HepG2 (cell line): ENCODE results near the gene BMP8A. TPM values are rescaled to one million over a fixed set of nuclear protein-coding genes. Genes with fewer than 3 reads are reported as not detected.
"Not testable (repeated sequence)": the region's sequence is repeated elsewhere in the genome, so short reads cannot be mapped to it uniquely, and the experiment has no call there.

Source experiments
- ATAC-seq: fragments of 200-7000 bp; cut with Tn5 transposase; 3 replicates; pipeline ENCODE4 v1.9.1; 2020; ENCODE audit warnings: mild to moderate bottlenecking, moderate library complexity
- BruUV-seq: library from RNA; stranded (reverse); fragments of 400-500 nt; replicated peaks from 2 replicates; lab custom pipeline; 2021; lab: Mats Ljungman, UMichigan
- CTCF ChIA-PET: fragments of 300-600 bp; formaldehyde crosslinking; extraction: SDS; loops from one replicate; lab custom pipeline; 2021; ENCODE audit warnings: low total read pairs, inconsistent platforms, low intra/inter-chr PET ratio; lab: Yijun Ruan, JAX
- POLR2A ChIA-PET: fragments of 350-600 bp; sonication (Branson Sonifier 250); formaldehyde crosslinking; loops from one replicate; lab custom pipeline; 2020; ENCODE audit warnings: antibody characterized with exemption, inconsistent platforms; lab: Yijun Ruan, JAX
- DNase-seq: peaks from one replicate; pipeline ENCODE4 v3.0.0-alpha.2; 2015; ENCODE audit warnings: low spot score
- FAIRE-seq: peaks from 3 replicates; lab custom pipeline; 2011; peaks lifted over from hg19 to GRCh38; lab: Jason Lieb, UNC
- H2AFZ ChIP-seq: one replicate; pipeline ENCODE4 v1.6.1; 2011; ENCODE audit warnings: low read length, inconsistent platforms
- H3K27ac ChIP-seq: fragments of 300-600 bp; 3 replicates; pipeline ENCODE4 v1.8.0; 2011; ENCODE audit warnings: mixed run types, mild to moderate bottlenecking, mixed read lengths, low read length, inconsistent platforms; ENCODE audit not compliant: insufficient read depth; ENCODE audit errors: extremely low read length
- H3K27me3 ChIP-seq, 2 experiments: fragments of 200-600 bp in 1 of 2; 2 replicates in 1 of 2; 3 replicates in 1 of 2; pipeline versions ENCODE4 v1.6.0 to v1.8.0; 2011; ENCODE audit warnings: low read length in 2 of 2, mild to moderate bottlenecking in 2 of 2, moderate library complexity in 2 of 2, inconsistent platforms in 1 of 2; ENCODE audit not compliant: insufficient read depth in 2 of 2, control insufficient read depth in 1 of 2
- H3K36me3 ChIP-seq, 2 experiments: fragments of 200-600 bp in 1 of 2; replicated peaks in 1 of 2; 2 replicates in 1 of 2; 3 replicates in 1 of 2; pipeline versions ENCODE4 v1.5.1 to v1.8.0; 2011; ENCODE audit warnings: low read length in 2 of 2, inconsistent platforms in 1 of 2; ENCODE audit not compliant: insufficient read depth in 2 of 2, control insufficient read depth in 1 of 2
- H3K4me1 ChIP-seq: 2 replicates; pipeline ENCODE4 v1.5.1; 2012; ENCODE audit warnings: low read length, inconsistent platforms; ENCODE audit not compliant: insufficient read depth
- H3K4me2 ChIP-seq: 2 replicates; pipeline ENCODE4 v1.6.0; 2011; ENCODE audit warnings: low read depth, low read length, inconsistent platforms
- H3K4me3 ChIP-seq, 3 experiments: fragments of 200-600 bp in 1 of 3; sonication (generic), shearing (Covaris generic) in 1 of 3; replicated peaks in 1 of 3; 2 replicates each; pipeline ENCODE4 v1.5.1; 2011 to 2016; ENCODE audit warnings: low read length in 3 of 3, inconsistent platforms in 2 of 3, low read depth in 2 of 3, mild to moderate bottlenecking in 2 of 3, control low read depth in 1 of 3, mixed read lengths in 1 of 3; ENCODE audit not compliant: insufficient read depth in 1 of 3
- H3K79me2 ChIP-seq: one replicate; pipeline ENCODE4 v1.6.1; 2011; ENCODE audit warnings: low read length, inconsistent platforms; ENCODE audit not compliant: insufficient read depth
- H3K9ac ChIP-seq: 2 replicates; pipeline ENCODE4 v1.6.0; 2011; ENCODE audit warnings: mild to moderate bottlenecking, low read depth, low read length, inconsistent platforms; ENCODE audit not compliant: insufficient read depth
- H3K9me3 ChIP-seq: 2 replicates; pipeline ENCODE4 v1.5.1; 2012; ENCODE audit warnings: mild to moderate bottlenecking, low read length
- H4K20me1 ChIP-seq: 2 replicates; pipeline ENCODE4 v1.6.0; 2011; ENCODE audit warnings: inconsistent platforms, mild to moderate bottlenecking, low read length, moderate library complexity; ENCODE audit not compliant: insufficient read depth
- BATF2 ChIP-seq: sonication (generic); formaldehyde crosslinking; IDR thresholded peaks from 2 replicates; pipeline ENCODE4 v1.8.0; 2022; ENCODE audit warnings: mild to moderate bottlenecking, missing genetic modification reagents, moderate library complexity
- BHLHE40 ChIP-seq: IDR thresholded peaks from 2 replicates; pipeline ENCODE4 v1.6.1; 2011; ENCODE audit warnings: low read length, improper control_type of control experiment
- CBX2 ChIP-seq, 2 experiments: fragments of 200-600 bp in 1 of 2; sonication (generic); formaldehyde crosslinking in 1 of 2; IDR thresholded peaks; 2 replicates each; pipeline versions ENCODE4 v1.7.0 to v1.8.1; 2018 to 2022; ENCODE audit warnings: low read depth in 2 of 2, low read length in 1 of 2, mild to moderate bottlenecking in 1 of 2, missing genetic modification reagents in 1 of 2
- ISX ChIP-seq: sonication (generic); formaldehyde crosslinking; conservative IDR thresholded peaks from 2 replicates; pipeline ENCODE4 v1.5.0; 2020; ENCODE audit warnings: missing genetic modification reagents
- TBX3 ChIP-seq: fragments of 450-650 bp; IDR thresholded peaks from 2 replicates; pipeline ENCODE4 v1.6.1; 2017; ENCODE audit warnings: antibody characterized with exemption, mild to moderate bottlenecking, inconsistent platforms, borderline replicate concordance
- ZNF124 ChIP-seq: sonication (generic); formaldehyde crosslinking; IDR thresholded peaks from 2 replicates; pipeline ENCODE4 v1.4.0; 2020; ENCODE audit warnings: missing genetic modification reagents
- ZNF430 ChIP-seq: sonication (generic); formaldehyde crosslinking; IDR thresholded peaks from 2 replicates; pipeline ENCODE4 v1.9.0; 2021; ENCODE audit warnings: mild to moderate bottlenecking, missing genetic modification reagents
- ZNF432 ChIP-seq: sonication (generic); formaldehyde crosslinking; IDR thresholded peaks from 2 replicates; pipeline ENCODE4 v1.5.0; 2020; ENCODE audit warnings: missing genetic modification reagents, mild to moderate bottlenecking, borderline replicate concordance
- ZNF746 ChIP-seq: sonication (generic); formaldehyde crosslinking; IDR thresholded peaks from 2 replicates; pipeline ENCODE4 v1.8.0; 2022; ENCODE audit warnings: mild to moderate bottlenecking, missing genetic modification reagents
- ZNF800 ChIP-seq: sonication (generic); formaldehyde crosslinking; IDR thresholded peaks from 2 replicates; pipeline ENCODE4 v1.4.0; 2020; ENCODE audit warnings: missing genetic modification reagents
- WGBS: methylation state at CpG from one replicate; pipeline ENCODE4 v1.1.6; 2017; ENCODE audit warnings: low lambda C conversion rate; 5-methylcytosine and 5-hydroxymethylcytosine counted together
- in situ Hi-C: cut with HindIII; loops from 2 replicates; pipeline ENCODE4 v1.10.0; 2017; ENCODE audit warnings: low pct_unique_long_range_greater_than_20kb; ENCODE audit not compliant: extremely low pct_ligation_motif_present
- intact Hi-C: fragments of 100-400 bp; cut with micrococcal nuclease; formaldehyde crosslinking; loops from one replicate; pipeline ENCODE4 v1.10.0; 2022; ENCODE audit not compliant: unreplicated experiment
- polyA plus RNA-seq, 8 experiments: library from polyadenylated mRNA; depleted of rRNA in 3 of 8; stranded (reverse) in 7 of 8; unstranded in 1 of 8; fragments of >200 nt; fragmentation: Illumina TruSeq in 4 of 8; extraction: Trizol in 4 of 8; gene quantifications; 2 replicates each; pipeline versions ENCODE4 v1.2.1 to v1.2.3, GENCODE V29; 2011 to 2016; ENCODE audit warnings: low read depth in 4 of 8, missing spikeins in 1 of 8, mixed read lengths in 1 of 8; ENCODE audit not compliant: insufficient read depth in 1 of 8
- total RNA-seq, 5 experiments: library from RNA; depleted of rRNA; stranded (reverse); fragments of >200 nt; fragmentation: Illumina TruSeq; extraction: Trizol; gene quantifications; 2 replicates each; pipeline ENCODE4 v1.2.3, GENCODE V29; 2016; ENCODE audit warnings: low read depth in 1 of 5

BMP8A gene
- total and polyA plus RNA-seq, 2 of the 13 experiments (the other 11 are each of a cell fraction or from before 2014, with no cell fraction given): 0.05 TPM; not detected in 1

- FAIRE-seq, CTCF ChIA-PET: not testable (repeated sequence)
Observed at GRCh38 chr1:39527190-39527579, 35.7 kb downstream of the BMP8A start.

GRCh38 chr1:39528082-39528481 lies 36.6 kb downstream of the BMP8A start:
- Histone ChIP-seq H3K36me3 (no peaks in the 10 kb centered on the region), H4K20me1 (no peaks in the 10 kb centered on the region), H3K4me3 (no peak overlapping the region), H2AFZ (no peak overlapping the region), H3K27ac (no peak overlapping the region), H3K4me1 (no peaks in the 10 kb centered on the region), H3K27me3 (no peaks in the 10 kb centered on the region), H3K79me2 (no peaks in the 10 kb centered on the region), H3K9me3 (no peaks in the 10 kb centered on the region), H3K4me2 (no peak overlapping the region), H3K9ac (no peak overlapping the region)
- TF ChIP-seq ZNF432 (CRISPR knock-in tag): no peak
- TF ChIP-seq ZNF800 (CRISPR knock-in tag): no peak
- no peak for TF ChIP-seq BHLHE40
- TF ChIP-seq ZNF746 (CRISPR knock-in tag): no peak
- TF ChIP-seq CBX2 (IDR thresholded peaks at IDR 0.05; ENCODE audit: low read depth, low read length): no peak
- TF ChIP-seq CBX2 (CRISPR knock-in tag; IDR thresholded peaks at IDR 0.05; ENCODE audit: low read depth): no peak
- no peak for TF ChIP-seq TBX3
- no peak for TF ChIP-seq ZNF430 (CRISPR knock-in tag)
- TF ChIP-seq ZNF124 (CRISPR knock-in tag): no peak
- no peak for TF ChIP-seq ISX
- no peak for TF ChIP-seq BATF2 (CRISPR knock-in tag)
- ChIA-PET CTCF (no interaction called here), POLR2A (no interaction called here)
- DNase-seq (no peak), ATAC-seq (no peak), FAIRE-seq (no peak)
- no TSS peak for BruUV-seq
- in situ Hi-C loops: loop anchor here (25.0 kb wide), 1 partner anchor 441 kb away; no protein-coding TSS in a partner anchor
- intact Hi-C loops: no loop called here
- WGBS: 100% methylated on average over 1 of the region's 4 CpGs

More at GRCh38 chr1:39527190-39527579, 35.7 kb downstream of the BMP8A start:
- H3K4me2 ChIP-seq, H3K4me1 ChIP-seq, BruUV-seq, H3K4me3 ChIP-seq, H3K27me3 ChIP-seq, DNase-seq, H3K9ac ChIP-seq, POLR2A ChIA-PET, intact Hi-C loops, H3K9me3 ChIP-seq, H3K36me3 ChIP-seq, ATAC-seq, H3K27ac ChIP-seq, H4K20me1 ChIP-seq, H2AFZ ChIP-seq, H3K79me2 ChIP-seq: not testable (repeated sequence)
- in situ Hi-C loops: loop anchor here (25.0 kb wide), 1 partner anchor 440 kb away; no protein-coding TSS in a partner anchor
- whole genome bisulfite sequencing: 80% methylated on average over 1 of the region's 8 CpGs
